ENCODE data around the gene LCNL1. TPM values are rescaled to one million over a fixed set of nuclear protein-coding genes. Genes with fewer than 3 reads are reported as not detected.

LCNL1 gene
- total and polyA plus RNA-seq, 2 experiments from 2014 or later, result 0.13 to 0.47 TPM

GRCh38 chr9:136957461-136957860, 25.3 kb upstream of the LCNL1 start:
- no CpG with 5 or more reads among the region's 1 CpG for WGBS (ENCODE audit: low lambda C conversion rate, missing lambda C conversion rate)
- H3K79me2 ChIP-seq, result no peaks in the 10 kb centered on the region
- H3K4me3 ChIP-seq, result no peak overlapping the region
- H3K36me3 ChIP-seq (replicated peaks; ENCODE audit: insufficient read depth, low read depth), result no peaks in the 10 kb centered on the region
- H3K27me3 ChIP-seq, result no peaks in the 10 kb centered on the region
- no peak for DNase-seq (ENCODE audit: low spot score)
- no peaks in the 10 kb centered on the region for H3K9me2 ChIP-seq (replicated peaks; ENCODE audit: insufficient read depth)
- no peaks in the 10 kb centered on the region for H3K9me3 ChIP-seq (ENCODE audit: low read depth)
- H3K4me2 ChIP-seq, result no peak overlapping the region
- TF ChIP-seq CTCF (IDR thresholded peaks at IDR 0.05; ENCODE audit: poor library complexity), result no peak
- TF ChIP-seq EZH2 (IDR thresholded peaks at IDR 0.05; ENCODE audit: borderline replicate concordance), result no peak
- no peak for TF ChIP-seq EZH2phosphoT487 (IDR thresholded peaks at IDR 0.05; ENCODE audit: low read depth, severe bottlenecking, unreplicated experiment)
- no peak overlapping the region for H2AFZ ChIP-seq
- no peak overlapping the region for H3K27ac ChIP-seq
- H3K4me1 ChIP-seq (ENCODE audit: insufficient read depth), result no peaks in the 10 kb centered on the region
- H4K20me1 ChIP-seq (ENCODE audit: insufficient read depth, poor library complexity, severe bottlenecking), result no peaks in the 10 kb centered on the region

DNA sequence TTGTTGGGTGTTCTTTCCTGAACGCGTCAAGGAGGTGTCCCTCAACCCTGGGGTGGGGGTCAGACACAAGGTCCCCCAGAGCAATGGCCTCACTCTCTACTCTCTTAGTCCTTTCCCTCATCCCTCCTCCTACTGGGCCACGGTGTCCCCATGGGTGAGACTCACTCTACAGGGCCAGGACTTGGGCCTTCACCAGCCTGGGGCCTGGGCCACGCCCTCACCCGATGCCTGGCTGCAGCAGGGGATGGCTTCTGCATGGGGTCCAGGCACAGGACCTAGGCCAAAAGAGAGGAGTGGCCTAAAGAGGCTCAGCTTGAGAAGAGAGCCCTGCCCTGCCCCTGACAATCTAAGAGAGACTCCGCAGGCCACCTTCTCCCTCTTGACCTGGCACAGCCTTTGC, 24.9 kb upstream of the LCNL1 start:
- TF ChIP-seq EZH2phosphoT487 (IDR thresholded peaks at IDR 0.05; ENCODE audit: low read depth, severe bottlenecking, unreplicated experiment) (no peak), EZH2 (IDR thresholded peaks at IDR 0.05; ENCODE audit: borderline replicate concordance) (no peak), CTCF (IDR thresholded peaks at IDR 0.05; ENCODE audit: poor library complexity) (no peak)
- Histone ChIP-seq H3K27me3 (no peaks in the 10 kb centered on the region), H3K9me3 (ENCODE audit: low read depth) (no peaks in the 10 kb centered on the region), H3K27ac (no peak overlapping the region), H3K36me3 (replicated peaks; ENCODE audit: insufficient read depth, low read depth) (no peaks in the 10 kb centered on the region), H4K20me1 (ENCODE audit: insufficient read depth, poor library complexity, severe bottlenecking) (no peaks in the 10 kb centered on the region), H3K79me2 (no peaks in the 10 kb centered on the region), H3K4me3 (no peak overlapping the region), H3K4me1 (ENCODE audit: insufficient read depth) (no peaks in the 10 kb centered on the region), H3K4me2 (no peak overlapping the region), H2AFZ (no peak overlapping the region), H3K9me2 (replicated peaks; ENCODE audit: insufficient read depth) (no peaks in the 10 kb centered on the region)
- no peak for DNase-seq (ENCODE audit: low spot score)
- 94% methylated on average over 6 of the region's 6 CpGs for WGBS (ENCODE audit: low lambda C conversion rate, missing lambda C conversion rate)

GRCh38 chr9:136958473-136958872, 24.3 kb upstream of the LCNL1 start:
- DNase-seq (ENCODE audit: low spot score), result no peak
- Histone ChIP-seq H3K79me2 (no peaks in the 10 kb centered on the region), H3K4me1 (ENCODE audit: insufficient read depth) (no peaks in the 10 kb centered on the region), H3K27ac (no peak overlapping the region), H4K20me1 (ENCODE audit: insufficient read depth, poor library complexity, severe bottlenecking) (no peaks in the 10 kb centered on the region), H2AFZ (no peak overlapping the region), H3K36me3 (replicated peaks; ENCODE audit: insufficient read depth, low read depth) (no peaks in the 10 kb centered on the region), H3K4me2 (no peak overlapping the region), H3K9me3 (ENCODE audit: low read depth) (no peaks in the 10 kb centered on the region), H3K4me3 (no peak overlapping the region), H3K9me2 (replicated peaks; ENCODE audit: insufficient read depth) (no peaks in the 10 kb centered on the region), H3K27me3 (no peaks in the 10 kb centered on the region)
- 97% methylated on average over 7 of the region's 7 CpGs for WGBS (ENCODE audit: low lambda C conversion rate, missing lambda C conversion rate)
- no peak for TF ChIP-seq EZH2 (IDR thresholded peaks at IDR 0.05; ENCODE audit: borderline replicate concordance)

- Histone ChIP-seq H3K79me2 (no peaks in the 10 kb centered on the region), H3K4me1 (ENCODE audit: insufficient read depth) (no peaks in the 10 kb centered on the region), H3K27ac (no peak overlapping the region), H4K20me1 (ENCODE audit: insufficient read depth, poor library complexity, severe bottlenecking) (no peaks in the 10 kb centered on the region), H3K27me3 (no peaks in the 10 kb centered on the region), H3K9me3 (ENCODE audit: low read depth) (no peaks in the 10 kb centered on the region), H3K9me2 (replicated peaks; ENCODE audit: insufficient read depth) (no peaks in the 10 kb centered on the region), H3K4me3 (no peak overlapping the region), H2AFZ (no peak overlapping the region), H3K4me2 (no peak overlapping the region), H3K36me3 (replicated peaks; ENCODE audit: insufficient read depth, low read depth) (no peaks in the 10 kb centered on the region)
- no peak for DNase-seq (ENCODE audit: low spot score)
- WGBS (ENCODE audit: low lambda C conversion rate, missing lambda C conversion rate), result 86% methylated on average over 28 of the region's 28 CpGs
- TF ChIP-seq CTCF (IDR thresholded peaks at IDR 0.05; ENCODE audit: poor library complexity), result no peak
- no peak for TF ChIP-seq EZH2 (IDR thresholded peaks at IDR 0.05; ENCODE audit: borderline replicate concordance)
- TF ChIP-seq EZH2phosphoT487 (IDR thresholded peaks at IDR 0.05; ENCODE audit: low read depth, severe bottlenecking, unreplicated experiment), result no peak
These were observed 23.6 kb upstream of the LCNL1 start for GRCh38 chr9:136958898-136959850.

Data from hepatocyte (in vitro differentiated cells).